Neural cell (in vitro differentiated cells): ENCODE results near the gene NKD1.

Source experiments
- CTCF ChIP-seq: fragments of 450-650 bp; IDR thresholded peaks from 2 replicates; pipeline ENCODE4 v1.5.1; 2014; ENCODE audit warnings: antibody characterized with exemption, mild to moderate bottlenecking, moderate library complexity; ENCODE audit not compliant: poor library complexity, severe bottlenecking
- EZH2 ChIP-seq: fragments of 200-600, 300-800 bp; shearing (Covaris generic), sonication (generic); IDR thresholded peaks from 2 replicates; pipeline ENCODE4 v1.6.1; 2014; ENCODE audit warnings: antibody characterized with exemption, low read length, borderline replicate concordance, mild to moderate bottlenecking; ENCODE audit not compliant: insufficient read depth, poor library complexity, severe bottlenecking
- MXI1 ChIP-seq: fragments of 450-650 bp; conservative IDR thresholded peaks from 2 replicates; pipeline ENCODE4 v1.6.1; 2014; ENCODE audit warnings: antibody characterized with exemption, mild to moderate bottlenecking; ENCODE audit not compliant: poor library complexity, severe bottlenecking
- POLR2AphosphoS5 ChIP-seq: IDR thresholded peaks from 2 replicates; pipeline ENCODE4 v1.6.1; 2012
- SMC3 ChIP-seq: fragments of 450-650 bp; conservative IDR thresholded peaks from 2 replicates; pipeline ENCODE4 v1.6.1; 2014; ENCODE audit warnings: antibody characterized with exemption, mild to moderate bottlenecking, moderate library complexity; ENCODE audit not compliant: poor library complexity
- TF ChIP-seq, protein P1 (sequence below): IDR thresholded peaks from 2 replicates; pipeline ENCODE4 v1.6.1; 2012; ENCODE audit warnings: borderline replicate concordance

DNA sequence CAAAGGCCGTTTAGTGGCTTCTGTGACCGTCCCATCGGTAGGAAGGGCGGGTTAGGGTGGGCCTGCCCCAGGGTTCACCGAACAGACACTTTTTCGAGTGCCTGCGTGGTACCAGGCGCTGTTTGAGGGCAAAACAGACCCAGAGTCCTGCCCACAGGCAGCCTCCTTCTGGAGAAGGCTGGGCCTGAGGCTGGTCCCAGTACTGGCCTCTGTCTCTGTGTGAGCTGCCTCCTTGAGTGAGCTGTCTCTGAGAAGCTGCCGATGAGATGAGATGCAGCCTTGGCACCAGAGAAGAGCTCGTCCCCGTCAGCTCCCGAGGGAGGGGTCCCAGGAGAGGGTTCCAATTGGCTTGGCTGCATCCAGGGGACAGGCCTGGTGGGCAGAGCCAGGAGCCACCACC is 53.1 kb downstream of the NKD1 start:
- TF ChIP-seq CTCF (no peak), SMC3 (no peak), POLR2AphosphoS5 (no peak), MXI1 (no peak), EZH2 (no peak)
- TF ChIP-seq, protein P1, sequence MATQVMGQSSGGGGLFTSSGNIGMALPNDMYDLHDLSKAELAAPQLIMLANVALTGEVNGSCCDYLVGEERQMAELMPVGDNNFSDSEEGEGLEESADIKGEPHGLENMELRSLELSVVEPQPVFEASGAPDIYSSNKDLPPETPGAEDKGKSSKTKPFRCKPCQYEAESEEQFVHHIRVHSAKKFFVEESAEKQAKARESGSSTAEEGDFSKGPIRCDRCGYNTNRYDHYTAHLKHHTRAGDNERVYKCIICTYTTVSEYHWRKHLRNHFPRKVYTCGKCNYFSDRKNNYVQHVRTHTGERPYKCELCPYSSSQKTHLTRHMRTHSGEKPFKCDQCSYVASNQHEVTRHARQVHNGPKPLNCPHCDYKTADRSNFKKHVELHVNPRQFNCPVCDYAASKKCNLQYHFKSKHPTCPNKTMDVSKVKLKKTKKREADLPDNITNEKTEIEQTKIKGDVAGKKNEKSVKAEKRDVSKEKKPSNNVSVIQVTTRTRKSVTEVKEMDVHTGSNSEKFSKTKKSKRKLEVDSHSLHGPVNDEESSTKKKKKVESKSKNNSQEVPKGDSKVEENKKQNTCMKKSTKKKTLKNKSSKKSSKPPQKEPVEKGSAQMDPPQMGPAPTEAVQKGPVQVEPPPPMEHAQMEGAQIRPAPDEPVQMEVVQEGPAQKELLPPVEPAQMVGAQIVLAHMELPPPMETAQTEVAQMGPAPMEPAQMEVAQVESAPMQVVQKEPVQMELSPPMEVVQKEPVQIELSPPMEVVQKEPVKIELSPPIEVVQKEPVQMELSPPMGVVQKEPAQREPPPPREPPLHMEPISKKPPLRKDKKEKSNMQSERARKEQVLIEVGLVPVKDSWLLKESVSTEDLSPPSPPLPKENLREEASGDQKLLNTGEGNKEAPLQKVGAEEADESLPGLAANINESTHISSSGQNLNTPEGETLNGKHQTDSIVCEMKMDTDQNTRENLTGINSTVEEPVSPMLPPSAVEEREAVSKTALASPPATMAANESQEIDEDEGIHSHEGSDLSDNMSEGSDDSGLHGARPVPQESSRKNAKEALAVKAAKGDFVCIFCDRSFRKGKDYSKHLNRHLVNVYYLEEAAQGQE: no peak
